ENCODE data around the gene GPR157. TPM values are rescaled to one million over a fixed set of nuclear protein-coding genes. Genes with fewer than 3 reads are reported as not detected.

GPR157 gene
- total and polyA plus RNA-seq, 10 of the 15 experiments (the other 5 are each of a cell fraction or from before 2014, with no cell fraction given): 0.66 to 15.9 (median 3.1) TPM

- TF ChIP-seq ATF7 (IDR thresholded peaks at IDR 0.05; ENCODE audit: low read depth) (no peak), MAX (IDR thresholded peaks at IDR 0.05; ENCODE audit: low read depth, low read length) (no peak), BCLAF1 (IDR thresholded peaks at IDR 0.05) (no peak), RCOR1 (conservative IDR thresholded peaks at IDR 0.05; ENCODE audit: low read depth, low read length) (no peak), SMARCA5 (IDR thresholded peaks at IDR 0.05) (no peak)
These were observed 20.7 kb downstream of the GPR157 start (continued) for GRCh38 chr1:9108056-9108665.

- WGBS (ENCODE audit: insufficient coverage, insufficient replicate concordance, low lambda C conversion rate, missing lambda C conversion rate): 38% methylated on average over 4 of the region's 4 CpGs
- Histone ChIP-seq H3K4me3 (no peak overlapping the region), H2AFZ (ENCODE audit: control insufficient read depth, low read depth, low read length) (no peak overlapping the region), H3K27me3 (replicated peaks in 1 of 2; ENCODE audit: control insufficient read depth in 2 of 2, insufficient read depth in 2 of 2, low read length in 1 of 2) (no peaks in the 10 kb centered on the region), H3K9me3 (replicated peaks; ENCODE audit: control insufficient read depth, insufficient read depth, low read length) (no peaks in the 10 kb centered on the region), H3K4me1 (ENCODE audit: control insufficient read depth, insufficient read depth, low read length) (peaks cover 18% of the 10 kb centered on the region), H3K4me2 (ENCODE audit: control insufficient read depth, insufficient read depth) (no peak overlapping the region), H3K79me2 (ENCODE audit: control insufficient read depth, insufficient read depth, low read length) (no peaks in the 10 kb centered on the region), H3K36me3 (ENCODE audit: control insufficient read depth in 2 of 2, insufficient read depth in 2 of 2, low read length in 1 of 2) (no peaks in the 10 kb centered on the region; a peak in 1 of 4 replicates), H3K27ac (ENCODE audit: control insufficient read depth, insufficient read depth) (no peak overlapping the region), H3K9ac (ENCODE audit: control insufficient read depth, insufficient read depth, low read length) (no peak overlapping the region), H4K20me1 (ENCODE audit: control insufficient read depth, insufficient read depth) (no peaks in the 10 kb centered on the region)
- BruUV-seq (replicated peaks): no TSS peak
- in situ Hi-C loops (cut with MboI) (loop anchor here (10.0 kb wide), 1 partner anchor 192 kb away; no protein-coding TSS in a partner anchor), intact Hi-C loops (cut with micrococcal nuclease; ENCODE audit: unreplicated experiment) (no loop called here)
- ATAC-seq (no peak), DNase-seq (ENCODE audit: low read depth, low spot score) (no peak), FAIRE-seq (no peak)
- RAD21 ChIA-PET (ENCODE audit: unreplicated experiment): no interaction called here
- CTCF ChIA-PET: interaction anchor here (0.9 to 6.5 kb wide), 5 partner anchors 18 to 248 kb away, joined by 3 to 117 read pairs (median 6); no protein-coding TSS in a partner anchor
- POLR2A ChIA-PET: no interaction called here
- TF ChIP-seq CHD1 (IDR thresholded peaks at IDR 0.05; ENCODE audit: low read depth, low read length): no peak
- TF ChIP-seq USF1 (IDR thresholded peaks at IDR 0.05; ENCODE audit: borderline replicate concordance, extremely low read length, insufficient read depth, low read depth, low read length): no peak
- no peak for TF ChIP-seq PML (IDR thresholded peaks at IDR 0.05; ENCODE audit: low read length)
- no peak for TF ChIP-seq SMAD5 (IDR thresholded peaks at IDR 0.05; ENCODE audit: low read depth)
- TF ChIP-seq RFX5 (IDR thresholded peaks at IDR 0.05; ENCODE audit: low read depth, low read length): no peak
- TF ChIP-seq SRF (IDR thresholded peaks at IDR 0.05; ENCODE audit: low read depth in 2 of 2, low read length in 2 of 2): no peak
- no peak for TF ChIP-seq ZBED1 (IDR thresholded peaks at IDR 0.05; ENCODE audit: borderline replicate concordance)
- TF ChIP-seq HDAC6 (IDR thresholded peaks at IDR 0.05; ENCODE audit: unreplicated experiment): no peak
- TF ChIP-seq IKZF2 (IDR thresholded peaks at IDR 0.05): no peak
- TF ChIP-seq FOXM1 (IDR thresholded peaks at IDR 0.05; ENCODE audit: low read depth, low read length): no peak
- no peak for TF ChIP-seq TCF12 (IDR thresholded peaks at IDR 0.05; ENCODE audit: low read depth, low read length)
- SMC1A ChIA-PET (ENCODE audit: uncharacterized antibody, unreplicated experiment): interaction anchor here (1.1 to 3.6 kb wide), 2 partner anchors 10 to 89 kb away, joined by 4 to 18 read pairs; no protein-coding TSS in a partner anchor
These were observed 21.8 kb downstream of the GPR157 start for GRCh38 chr1:9107136-9107535.
